Glomerular endothelial cell (primary cell): Measurements from ENCODE around the gene SRRT. TPM values are rescaled to one million over a fixed set of nuclear protein-coding genes. Genes with fewer than 3 reads are reported as not detected.
"Not testable (repeated sequence)": the region's sequence is repeated elsewhere in the genome, so short reads cannot be mapped to it uniquely, and the experiment has no call there.

ENCODE experiments used
- DNase-seq: peaks from one replicate; pipeline ENCODE4 v3.0.0-alpha.2; 2011; ENCODE audit warnings: low read depth, low spot score; ENCODE audit errors: extremely low read depth
- total RNA-seq: library from RNA; depleted of rRNA; stranded (reverse); fragments of >200 nt; gene quantifications from 2 replicates; pipeline ENCODE4 v1.2.3, GENCODE V29; 2015

SRRT gene
- total RNA-seq, 1 donor from 2014 or later: 79.4 TPM

- not testable (repeated sequence) for DNase-seq
Observed at GRCh38 chr7:100854899-100855298, 20.0 kb upstream of the SRRT start.

DNA sequence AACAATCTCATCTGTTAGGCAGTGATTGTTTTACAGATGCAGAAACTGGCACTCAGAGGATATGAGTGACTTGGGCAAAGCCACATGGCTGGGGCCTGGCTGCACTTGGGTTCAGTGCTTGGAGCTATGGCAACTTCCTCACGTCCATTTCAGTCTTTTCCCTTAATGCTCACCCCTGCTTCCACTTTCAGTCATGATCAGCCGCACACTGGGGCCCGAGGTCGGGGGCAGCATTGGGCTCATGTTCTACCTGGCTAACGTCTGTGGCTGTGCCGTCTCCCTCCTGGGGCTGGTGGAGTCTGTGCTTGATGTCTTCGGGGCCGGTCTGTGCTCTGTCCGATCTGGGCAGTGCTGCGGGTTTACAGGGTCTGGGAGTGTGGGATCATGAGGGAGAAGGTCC is 19.4 kb upstream of the SRRT start:
- DNase-seq: no peak

- no peak for DNase-seq
Observed at GRCh38 chr7:100856871-100857282, 18.0 kb upstream of the SRRT start.

DNA sequence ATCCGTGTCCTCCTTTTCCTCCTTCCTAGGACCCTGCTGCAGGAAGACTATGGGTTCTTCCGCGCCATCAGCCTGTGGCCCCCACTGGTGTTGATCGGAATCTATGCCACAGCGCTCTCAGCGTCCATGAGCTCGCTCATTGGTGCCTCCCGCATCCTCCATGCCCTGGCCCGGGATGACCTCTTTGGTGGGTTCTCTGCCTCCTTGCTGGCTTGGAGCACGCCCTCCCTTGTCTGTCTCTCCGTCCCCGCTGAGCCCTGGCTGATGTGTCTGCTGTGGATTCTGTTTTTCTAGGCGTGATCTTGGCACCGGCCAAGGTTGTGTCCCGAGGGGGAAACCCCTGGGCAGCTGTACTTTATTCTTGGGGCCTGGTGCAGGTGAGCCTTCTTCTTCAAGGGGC is 15.0 kb upstream of the SRRT start:
- no peak for DNase-seq

- DNase-seq: no peak
Observed at GRCh38 chr7:100860702-100861615, 13.9 kb upstream of the SRRT start.

DNA sequence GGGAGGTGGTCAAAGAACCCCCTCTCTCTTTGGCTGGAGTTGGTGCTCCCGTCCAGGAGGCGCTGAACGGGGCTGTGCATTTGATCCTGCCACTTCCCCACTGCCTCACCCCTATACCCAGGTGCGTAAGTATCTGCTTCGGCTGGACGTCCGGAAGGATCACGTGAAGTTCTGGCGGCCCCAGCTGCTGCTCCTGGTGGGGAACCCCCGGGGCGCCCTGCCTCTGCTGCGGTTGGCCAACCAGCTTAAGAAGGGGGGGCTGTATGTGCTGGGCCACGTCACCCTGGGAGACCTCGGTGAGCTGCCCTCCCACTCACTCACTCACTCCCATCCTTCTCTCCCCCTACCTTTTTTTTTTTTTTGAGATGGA is 13.3 kb upstream of the SRRT start:
- no peak for DNase-seq

GRCh38 chr7:100863406-100863950 is 11.4 kb upstream of the SRRT start:
- no peak for DNase-seq

DNA sequence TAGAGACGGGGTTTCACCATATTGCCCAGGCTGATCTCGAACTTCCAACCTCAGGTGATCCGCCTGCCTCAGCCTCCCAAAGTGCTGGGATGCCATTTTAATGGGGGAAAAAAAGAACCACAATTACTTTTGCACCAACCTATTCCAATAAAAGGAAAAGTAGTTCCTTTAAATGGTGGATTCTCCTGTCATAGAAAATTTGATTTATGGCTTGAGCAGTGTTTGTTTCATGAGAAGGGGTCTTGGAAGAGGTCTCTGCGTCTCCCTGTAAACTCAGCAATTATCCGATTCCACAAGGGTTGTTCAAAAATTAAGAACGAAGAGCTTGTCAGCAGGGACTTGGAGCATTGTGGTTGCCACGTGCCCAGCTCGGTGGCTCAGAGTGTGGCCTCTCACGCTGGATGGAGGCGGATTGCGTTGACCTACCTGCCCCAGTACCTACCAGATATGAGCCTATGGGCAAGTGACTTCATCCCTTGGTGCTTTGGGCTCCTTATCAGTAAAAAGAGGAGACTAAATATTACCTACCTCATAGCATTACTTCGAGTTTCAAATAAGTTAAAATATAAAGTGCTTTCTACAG is 10.5 kb upstream of the SRRT start:
- DNase-seq: no peak

- DNase-seq: no peak
Observed at GRCh38 chr7:100865372-100865911, 9.5 kb upstream of the SRRT start.

GRCh38 chr7:100865938-100866728 is 8.8 kb upstream of the SRRT start:
- DNase-seq: no peak

GRCh38 chr7:100866729-100867039 is 8.2 kb upstream of the SRRT start:
- DNase-seq: no peak

DNA sequence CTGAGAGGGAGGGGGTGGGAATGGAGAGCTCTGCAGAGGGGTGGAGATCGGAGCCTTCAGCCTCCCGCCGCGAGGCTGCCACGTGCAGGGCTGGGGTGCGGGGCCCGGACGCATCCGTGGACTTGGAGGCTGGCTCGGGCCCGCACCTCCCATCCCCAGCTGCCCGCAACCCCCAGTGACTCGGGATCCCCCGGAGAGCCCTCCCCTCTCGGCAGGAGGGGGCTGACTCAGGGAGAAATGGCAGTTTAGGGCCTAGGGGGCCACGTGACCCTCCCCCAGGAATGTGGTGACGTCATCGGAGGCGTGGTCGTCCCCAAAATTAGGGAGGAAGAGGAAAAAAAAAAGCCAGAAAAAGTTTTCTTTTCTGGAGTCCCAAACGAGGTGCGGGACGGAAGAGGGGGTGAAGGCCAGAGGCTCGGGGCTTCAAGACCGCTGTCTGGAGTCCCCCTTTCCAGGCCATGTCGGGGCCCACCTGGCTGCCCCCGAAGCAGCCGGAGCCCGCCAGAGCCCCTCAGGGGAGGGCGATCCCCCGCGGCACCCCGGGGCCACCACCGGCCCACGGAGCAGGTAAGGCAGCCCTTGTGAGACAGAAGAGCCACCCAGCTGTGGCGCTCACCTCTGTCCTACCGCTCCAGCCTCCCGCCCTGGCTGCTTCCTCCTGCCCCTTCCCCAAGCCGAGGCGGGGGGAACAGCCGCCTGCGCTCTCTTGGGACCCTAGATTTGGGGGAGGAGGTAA is 7.7 kb upstream of the SRRT start, which contains the start of gene TRIP6:
Gene TRIP6, plus strand, starts transcription at position 348 of the 736 bp plus-strand sequence. Its CDS starts 111 bp downstream, at position 459.
- no peak for DNase-seq

- DNase-seq: no peak
Observed at GRCh38 chr7:100867776-100868485, 7.0 kb upstream of the SRRT start.

DNA sequence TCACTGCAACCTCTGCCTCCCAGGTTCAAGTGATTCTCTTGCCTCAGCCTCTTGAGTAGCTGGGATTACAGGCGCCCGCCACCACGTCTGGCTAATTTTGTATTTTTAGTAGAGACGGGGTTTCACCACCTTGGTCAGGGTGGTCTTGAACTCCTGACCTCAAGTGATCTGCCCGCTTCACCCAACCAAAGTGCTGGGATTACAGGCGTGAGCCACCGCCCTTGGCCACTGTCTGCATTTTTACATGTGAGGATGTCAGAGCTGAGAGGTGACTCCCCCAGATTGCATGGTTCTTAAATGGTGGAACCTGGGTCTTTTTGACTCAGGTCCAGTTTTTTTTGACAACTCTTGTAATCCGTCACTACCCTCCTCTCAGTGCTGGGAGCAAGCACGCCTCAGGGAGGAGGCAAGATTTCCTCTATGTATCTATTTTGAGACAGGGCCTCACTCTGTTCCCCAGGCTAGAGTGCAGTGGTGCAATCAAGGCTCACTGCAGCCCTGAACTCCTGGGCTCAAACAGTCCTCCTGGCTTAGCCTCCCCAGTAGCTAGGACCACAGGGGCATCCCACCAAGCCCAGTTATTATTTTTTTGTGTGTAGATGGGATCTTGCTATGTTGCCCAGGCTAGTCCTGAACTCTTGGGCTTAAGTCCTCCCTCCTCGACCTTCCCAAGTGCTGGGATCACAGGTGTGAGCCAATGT is 1.2 kb upstream of the SRRT start:
- no peak for DNase-seq

- DNase-seq: no peak
Observed at GRCh38 chr7:100874300-100874576, 665 bp upstream of the SRRT start.

GRCh38 chr7:100875356-100875751 is 451 bp downstream of the SRRT start:
- no peak for DNase-seq

DNA sequence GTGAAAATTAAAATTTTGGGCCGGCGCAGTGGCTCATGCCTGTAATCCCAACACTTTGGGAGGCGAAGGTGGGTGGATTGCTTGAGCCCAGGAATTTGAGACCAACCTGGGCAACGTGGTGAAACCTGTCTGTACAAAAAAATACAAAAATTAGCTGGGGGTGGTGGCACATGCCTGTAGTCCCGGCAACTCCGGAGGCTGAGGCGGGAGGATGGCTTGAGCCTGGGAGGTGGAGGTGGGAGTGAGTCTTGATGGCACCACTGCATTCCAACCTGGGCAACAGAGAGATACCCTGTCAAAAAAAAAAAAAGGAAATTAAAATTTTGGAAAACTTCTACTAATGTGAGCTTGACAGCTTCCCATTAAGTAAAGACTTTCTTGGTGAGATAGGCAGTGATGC is 3.1 kb downstream of the SRRT start:
- DNase-seq: no peak

DNA sequence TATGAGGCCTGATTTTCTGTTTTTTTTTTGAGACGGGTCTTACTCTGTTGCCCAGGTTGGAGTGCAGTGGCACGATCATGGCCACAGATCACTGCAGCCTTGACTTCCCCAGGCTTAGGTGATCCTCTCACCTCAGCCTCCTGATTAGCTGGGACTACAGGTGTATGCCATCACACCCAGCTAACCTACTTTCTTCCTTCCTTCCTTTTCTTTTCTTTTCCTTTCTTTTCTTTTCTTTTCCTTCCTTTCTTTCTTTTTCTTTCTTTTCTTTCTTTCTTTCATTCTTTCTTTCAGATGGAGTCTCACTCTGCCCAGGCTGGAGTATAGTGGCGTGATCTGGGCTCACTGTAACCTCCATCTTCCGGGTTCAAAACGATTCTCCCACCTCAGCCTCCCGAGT is 3.8 kb downstream of the SRRT start:
- DNase-seq: no peak

DNA sequence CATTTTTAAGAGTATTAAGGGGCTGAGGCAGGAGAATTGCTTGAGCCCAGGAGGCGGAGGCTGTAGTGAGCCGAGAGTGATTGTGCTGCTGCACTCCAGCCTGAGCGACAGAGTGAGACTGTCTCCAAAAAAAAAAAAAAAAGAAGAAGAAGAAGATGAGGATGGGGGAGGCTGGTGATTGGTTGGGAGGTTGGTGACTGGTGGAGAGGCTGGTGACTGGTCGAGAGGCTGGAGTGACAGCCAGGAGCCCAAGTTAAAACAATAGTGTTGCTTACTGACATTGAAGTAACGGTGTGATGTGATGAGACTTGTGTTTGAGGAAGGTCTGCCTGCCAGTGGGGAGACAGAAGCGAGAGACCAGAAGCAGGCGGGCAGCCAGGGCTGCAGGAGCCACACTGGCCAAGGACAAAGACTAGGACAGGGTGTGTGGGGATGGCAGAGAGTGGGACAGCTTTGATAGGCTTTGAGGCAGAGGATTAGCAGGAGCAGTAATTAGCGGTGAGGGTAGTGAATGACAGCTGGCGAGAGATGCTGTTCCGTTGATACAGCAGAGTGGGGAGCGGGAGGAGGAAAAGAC is 4.9 kb downstream of the SRRT start:
- no peak for DNase-seq
